ENCODE data around the gene HMX2. TPM values are rescaled to one million over a fixed set of nuclear protein-coding genes. Genes with fewer than 3 reads are reported as not detected.
A peak's percentile ranks its signal among the peaks of the same experiment; 100 is the strongest.

Gene HMX2
- polyA plus RNA-seq, 1 donor (not counting 4 experiments of a cell fraction or from before 2014, with no cell fraction given): not detected

DNA sequence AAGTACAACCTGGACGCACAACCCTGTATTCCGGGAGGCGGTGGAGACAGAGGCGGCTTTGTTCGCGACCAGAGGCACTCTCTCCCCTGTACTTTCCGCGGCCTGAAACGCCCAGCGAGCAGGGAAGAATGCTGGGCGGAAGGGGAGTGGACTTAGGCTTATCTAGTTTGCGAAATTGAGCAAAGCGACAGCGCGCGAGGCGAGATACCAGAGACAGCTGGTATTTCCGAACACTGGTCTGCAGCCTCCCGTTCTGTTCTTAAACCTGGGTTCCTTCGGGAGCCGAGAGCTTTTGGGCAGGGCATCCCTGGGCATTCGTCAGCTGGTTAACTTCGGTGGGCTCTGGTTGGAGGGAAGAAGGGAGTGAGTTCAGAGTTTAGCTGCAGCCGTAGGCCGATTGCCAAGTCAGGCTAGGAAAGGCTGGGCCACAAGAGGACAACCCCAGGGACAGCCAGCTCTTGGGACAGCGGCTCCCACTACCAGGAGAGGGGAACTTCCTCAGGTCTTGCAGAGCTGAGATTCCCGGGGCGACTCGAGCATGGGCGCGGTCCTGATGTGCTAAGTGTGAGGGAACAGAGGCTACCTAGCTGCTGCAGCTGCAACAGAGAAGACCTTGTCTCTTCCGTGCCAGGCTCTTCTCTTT, 8.3 kb upstream of the HMX2 start:
- Histone ChIP-seq H4K20me1 (ENCODE audit: control insufficient read depth, extremely low read depth, insufficient read depth, low read length) (peaks cover 7% of the 10 kb centered on the region), H3K27me3 (ENCODE audit: control insufficient read depth, extremely low read depth, insufficient read depth, low read length) (peaks cover 99% of the 10 kb centered on the region), H3K79me2 (ENCODE audit: control insufficient read depth, insufficient read depth, low read length) (no peaks in the 10 kb centered on the region), H2AFZ (ENCODE audit: control insufficient read depth, low read length) (no peak overlapping the region), H3K27ac (ENCODE audit: control insufficient read depth, insufficient read depth, low read length) (no peak overlapping the region), H3K4me2 (ENCODE audit: control insufficient read depth, extremely low read depth, insufficient read depth, low read depth, low read length) (peak overlapping the region; percentile 22), H3K9me1 (ENCODE audit: control insufficient read depth, extremely low read depth, insufficient read depth, low read length) (no peaks in the 10 kb centered on the region), H3K4me3 (ENCODE audit: control insufficient read depth in 2 of 3, extremely low read depth in 1 of 3, insufficient read depth in 2 of 3, low read depth in 1 of 3, low read length in 3 of 3) (peak overlapping the region in 1 of 3 experiments; percentile 38), H3K9ac (ENCODE audit: control insufficient read depth, extremely low read depth, insufficient read depth, low read length) (no peak overlapping the region), H3K4me1 (ENCODE audit: control insufficient read depth, extremely low read depth, insufficient read depth, low read length) (peaks cover 4% of the 10 kb centered on the region), H3K9me3 (ENCODE audit: control insufficient read depth, low read depth, low read length) (no peaks in the 10 kb centered on the region), H3K36me3 (ENCODE audit: control insufficient read depth in 2 of 2, extremely low read depth in 1 of 2, insufficient read depth in 2 of 2, low read length in 2 of 2) (no peaks in the 10 kb centered on the region)
- TF ChIP-seq, protein P1, sequence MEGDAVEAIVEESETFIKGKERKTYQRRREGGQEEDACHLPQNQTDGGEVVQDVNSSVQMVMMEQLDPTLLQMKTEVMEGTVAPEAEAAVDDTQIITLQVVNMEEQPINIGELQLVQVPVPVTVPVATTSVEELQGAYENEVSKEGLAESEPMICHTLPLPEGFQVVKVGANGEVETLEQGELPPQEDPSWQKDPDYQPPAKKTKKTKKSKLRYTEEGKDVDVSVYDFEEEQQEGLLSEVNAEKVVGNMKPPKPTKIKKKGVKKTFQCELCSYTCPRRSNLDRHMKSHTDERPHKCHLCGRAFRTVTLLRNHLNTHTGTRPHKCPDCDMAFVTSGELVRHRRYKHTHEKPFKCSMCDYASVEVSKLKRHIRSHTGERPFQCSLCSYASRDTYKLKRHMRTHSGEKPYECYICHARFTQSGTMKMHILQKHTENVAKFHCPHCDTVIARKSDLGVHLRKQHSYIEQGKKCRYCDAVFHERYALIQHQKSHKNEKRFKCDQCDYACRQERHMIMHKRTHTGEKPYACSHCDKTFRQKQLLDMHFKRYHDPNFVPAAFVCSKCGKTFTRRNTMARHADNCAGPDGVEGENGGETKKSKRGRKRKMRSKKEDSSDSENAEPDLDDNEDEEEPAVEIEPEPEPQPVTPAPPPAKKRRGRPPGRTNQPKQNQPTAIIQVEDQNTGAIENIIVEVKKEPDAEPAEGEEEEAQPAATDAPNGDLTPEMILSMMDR (optimal IDR thresholded peaks at IDR 0.05 in 1 of 3, IDR thresholded peaks at IDR 0.05 in 1 of 3, conservative IDR thresholded peaks at IDR 0.05 in 1 of 3; ENCODE audit: extremely low read depth in 1 of 3, insufficient read depth in 2 of 3, low read length in 3 of 3): no peak
- TF ChIP-seq EZH2 (IDR thresholded peaks at IDR 0.05; ENCODE audit: low read length): peak; percentile 82
- no peak for FAIRE-seq
- no peak for DNase-seq (ENCODE audit: low read depth, low spot score)
- dilution Hi-C loops (cut with MboI; ENCODE audit: extremely low pct_ligation_motif_present, low sequenced_read_pairs): no loop called here

DNA sequence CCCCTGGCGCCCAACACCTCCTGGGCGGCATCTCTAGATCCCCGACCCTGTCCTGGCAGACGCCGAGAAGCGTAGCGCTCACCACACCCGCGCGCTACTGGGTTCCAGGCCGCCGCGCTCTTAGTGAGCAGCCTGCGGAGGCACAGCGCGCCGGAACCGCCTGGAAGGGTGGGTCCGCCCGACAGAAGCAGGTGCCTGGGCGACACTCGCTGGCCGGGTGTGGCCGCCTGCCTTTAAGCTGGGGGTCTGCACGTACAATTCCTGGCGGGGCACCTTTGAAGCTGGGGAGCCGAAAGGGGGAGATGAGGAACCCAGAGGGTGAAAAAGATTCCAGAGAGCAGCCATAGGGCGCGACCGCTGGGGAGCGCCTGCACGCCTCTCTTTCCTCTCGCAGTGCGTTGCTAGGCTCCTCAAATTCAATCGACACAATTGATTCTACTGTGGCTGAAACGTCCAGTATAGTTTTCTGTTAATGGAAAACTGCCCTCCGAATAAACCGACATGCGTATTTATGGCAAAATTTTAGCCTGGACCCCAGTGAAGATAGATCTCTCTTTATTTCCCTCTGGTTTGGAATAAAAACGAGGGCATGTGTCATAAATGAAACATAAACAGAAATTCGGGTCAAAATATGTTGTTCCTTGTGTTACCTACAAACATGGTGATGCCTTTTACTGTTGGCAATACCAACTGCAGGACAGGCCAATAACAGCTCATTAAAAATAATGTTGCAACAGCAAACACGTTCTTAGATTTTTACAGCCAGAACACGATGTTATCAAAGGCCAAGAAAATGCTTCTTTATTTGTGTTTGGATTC, 7.6 kb upstream of the HMX2 start:
- Histone ChIP-seq H3K79me2 (ENCODE audit: control insufficient read depth, insufficient read depth, low read length) (no peaks in the 10 kb centered on the region), H2AFZ (ENCODE audit: control insufficient read depth, low read length) (no peak overlapping the region), H3K36me3 (ENCODE audit: control insufficient read depth in 2 of 2, extremely low read depth in 1 of 2, insufficient read depth in 2 of 2, low read length in 2 of 2) (no peaks in the 10 kb centered on the region), H3K27me3 (ENCODE audit: control insufficient read depth, extremely low read depth, insufficient read depth, low read length) (peaks cover 99% of the 10 kb centered on the region), H3K9ac (ENCODE audit: control insufficient read depth, extremely low read depth, insufficient read depth, low read length) (no peak overlapping the region), H3K9me1 (ENCODE audit: control insufficient read depth, extremely low read depth, insufficient read depth, low read length) (no peaks in the 10 kb centered on the region), H3K4me2 (ENCODE audit: control insufficient read depth, extremely low read depth, insufficient read depth, low read depth, low read length) (peak overlapping the region; percentile 22), H3K9me3 (ENCODE audit: control insufficient read depth, low read depth, low read length) (no peaks in the 10 kb centered on the region), H3K27ac (ENCODE audit: control insufficient read depth, insufficient read depth, low read length) (no peak overlapping the region), H3K4me3 (ENCODE audit: control insufficient read depth in 2 of 3, extremely low read depth in 1 of 3, insufficient read depth in 2 of 3, low read depth in 1 of 3, low read length in 3 of 3) (no peak overlapping the region), H4K20me1 (ENCODE audit: control insufficient read depth, extremely low read depth, insufficient read depth, low read length) (peaks cover 7% of the 10 kb centered on the region), H3K4me1 (ENCODE audit: control insufficient read depth, extremely low read depth, insufficient read depth, low read length) (peaks cover 4% of the 10 kb centered on the region)
- dilution Hi-C loops (cut with MboI; ENCODE audit: extremely low pct_ligation_motif_present, low sequenced_read_pairs): no loop called here
- TF ChIP-seq, protein P1 (optimal IDR thresholded peaks at IDR 0.05 in 1 of 3, IDR thresholded peaks at IDR 0.05 in 1 of 3, conservative IDR thresholded peaks at IDR 0.05 in 1 of 3; ENCODE audit: extremely low read depth in 1 of 3, insufficient read depth in 2 of 3, low read length in 3 of 3): peak; percentile 9 to 36 (median 19)
- peak; percentile 68 for TF ChIP-seq EZH2 (IDR thresholded peaks at IDR 0.05; ENCODE audit: low read length)
- DNase-seq (ENCODE audit: low read depth, low spot score): no peak
- no peak for FAIRE-seq
